SK-N-MC (cell line): ENCODE results near the gene PEPD.

Experiments
- DNase-seq: peaks from one replicate; pipeline ENCODE4 v3.0.0-alpha.2; 2011; ENCODE audit warnings: low read depth, low spot score
- H3K27ac ChIP-seq: fragments of 200-600 bp; sonication (generic); 2 replicates; pipeline ENCODE4 v1.5.1; 2016; ENCODE audit warnings: mixed run types
- H3K36me3 ChIP-seq: fragments of 200-600 bp; sonication (generic); 2 replicates; pipeline ENCODE4 v1.6.1; 2017; ENCODE audit warnings: antibody characterized with exemption, low read length, mixed read lengths; ENCODE audit not compliant: insufficient read depth
- H3K4me3 ChIP-seq: fragments of 200-600 bp; sonication (generic); 2 replicates; pipeline ENCODE4 v1.5.1; 2016
- H3K9ac ChIP-seq: fragments of 200-600 bp; sonication (generic); 2 replicates; pipeline ENCODE4 v1.8.0; 2017; ENCODE audit warnings: mixed run types, mixed read lengths; ENCODE audit not compliant: insufficient read length
- H3K9me3 ChIP-seq: fragments of 200-600 bp; sonication (generic); 2 replicates; pipeline ENCODE4 v1.6.1; 2017; ENCODE audit warnings: low read depth, mild to moderate bottlenecking, antibody characterized with exemption, low read length, moderate library complexity, mixed read lengths
- EZH2 ChIP-seq: fragments of 200-600 bp; sonication (generic); IDR thresholded peaks from one replicate; pipeline ENCODE4 v1.6.1; 2017; ENCODE audit warnings: antibody characterized with exemption
- FOXP2 ChIP-seq: optimal IDR thresholded peaks from 2 replicates; pipeline ENCODE3; 2011; ENCODE audit warnings: mild to moderate bottlenecking, moderate library complexity; ENCODE audit not compliant: insufficient read depth; ENCODE audit errors: extremely low read length, control extremely low read depth
- POLR2AphosphoS5 ChIP-seq: IDR thresholded peaks from 2 replicates; pipeline ENCODE4 v1.6.1; 2012; ENCODE audit warnings: mild to moderate bottlenecking, low read depth, low read length, borderline replicate concordance

PEPD gene

GRCh38 chr19:33505148-33505547 is 16.4 kb downstream of the PEPD start:
- Histone ChIP-seq H3K9ac (no peak overlapping the region), H3K27ac (no peak overlapping the region), H3K9me3 (no peaks in the 10 kb centered on the region), H3K4me3 (no peak overlapping the region), H3K36me3 (no peaks in the 10 kb centered on the region)
- no peak for TF ChIP-seq EZH2
- no peak for TF ChIP-seq FOXP2
- TF ChIP-seq POLR2AphosphoS5 = no peak
- DNase-seq = no peak

GRCh38 chr19:33504058-33504444 is 17.5 kb downstream of the PEPD start:
- DNase-seq = no peak
- TF ChIP-seq POLR2AphosphoS5 (no peak), FOXP2 (no peak), EZH2 (no peak)
- H3K4me3 ChIP-seq = no peak overlapping the region
- no peak overlapping the region for H3K9ac ChIP-seq
- H3K27ac ChIP-seq = no peak overlapping the region
- no peaks in the 10 kb centered on the region for H3K9me3 ChIP-seq
- H3K36me3 ChIP-seq = no peaks in the 10 kb centered on the region

GRCh38 chr19:33503433-33504057 is 18.0 kb downstream of the PEPD start:
- no peak for DNase-seq
- H3K36me3 ChIP-seq = no peaks in the 10 kb centered on the region
- no peaks in the 10 kb centered on the region for H3K9me3 ChIP-seq
- no peak overlapping the region for H3K9ac ChIP-seq
- no peak overlapping the region for H3K27ac ChIP-seq
- no peak overlapping the region for H3K4me3 ChIP-seq
- no peak for TF ChIP-seq POLR2AphosphoS5
- no peak for TF ChIP-seq EZH2
- TF ChIP-seq FOXP2 = no peak

- DNase-seq = no peak
- Histone ChIP-seq H3K9ac (no peak overlapping the region), H3K9me3 (no peaks in the 10 kb centered on the region), H3K36me3 (no peaks in the 10 kb centered on the region), H3K4me3 (no peak overlapping the region), H3K27ac (no peak overlapping the region)
- no peak for TF ChIP-seq POLR2AphosphoS5
- no peak for TF ChIP-seq EZH2
- TF ChIP-seq FOXP2 = no peak
These were observed 18.6 kb downstream of the PEPD start for GRCh38 chr19:33503030-33503429.

- no peak overlapping the region for H3K9ac ChIP-seq
- H3K27ac ChIP-seq = no peak overlapping the region
- H3K36me3 ChIP-seq = no peaks in the 10 kb centered on the region
- TF ChIP-seq EZH2 (no peak), FOXP2 (no peak), POLR2AphosphoS5 (no peak)
- H3K4me3 ChIP-seq = no peak overlapping the region
- DNase-seq = no peak
- no peaks in the 10 kb centered on the region for H3K9me3 ChIP-seq
These were observed 19.1 kb downstream of the PEPD start for GRCh38 chr19:33502521-33502920.

- no peak overlapping the region for H3K9ac ChIP-seq
- no peak overlapping the region for H3K4me3 ChIP-seq
- TF ChIP-seq FOXP2 (no peak), POLR2AphosphoS5 (no peak), EZH2 (no peak)
- H3K36me3 ChIP-seq = no peaks in the 10 kb centered on the region
- no peak for DNase-seq
- no peaks in the 10 kb centered on the region for H3K9me3 ChIP-seq
- H3K27ac ChIP-seq = no peak overlapping the region
These were observed 19.8 kb downstream of the PEPD start for GRCh38 chr19:33501693-33502356.

GRCh38 chr19:33500991-33501390 is 20.6 kb downstream of the PEPD start:
- TF ChIP-seq POLR2AphosphoS5 (no peak), FOXP2 (no peak), EZH2 (no peak)
- no peaks in the 10 kb centered on the region for H3K36me3 ChIP-seq
- DNase-seq = no peak
- H3K9ac ChIP-seq = no peak overlapping the region
- no peak overlapping the region for H3K27ac ChIP-seq
- H3K9me3 ChIP-seq = no peaks in the 10 kb centered on the region
- no peak overlapping the region for H3K4me3 ChIP-seq

- TF ChIP-seq FOXP2 (no peak), POLR2AphosphoS5 (no peak)
- DNase-seq = no peak
- Histone ChIP-seq H3K9ac (no peak overlapping the region), H3K4me3 (no peak overlapping the region), H3K36me3 (no peaks in the 10 kb centered on the region), H3K27ac (no peak overlapping the region), H3K9me3 (no peaks in the 10 kb centered on the region)
These were observed 21.0 kb downstream of the PEPD start for GRCh38 chr19:33500586-33500985.

GRCh38 chr19:33499671-33500506 is 21.7 kb downstream of the PEPD start:
- no peak overlapping the region for H3K4me3 ChIP-seq
- TF ChIP-seq EZH2 (no peak), POLR2AphosphoS5 (no peak), FOXP2 (no peak)
- no peak overlapping the region for H3K9ac ChIP-seq
- no peaks in the 10 kb centered on the region for H3K36me3 ChIP-seq
- H3K27ac ChIP-seq = no peak overlapping the region
- no peak for DNase-seq
- no peaks in the 10 kb centered on the region for H3K9me3 ChIP-seq
